NCI-H146 treated with DMSO at 0.1 percent for 48 hours (cell line): ENCODE measurements around the gene GABBR2.

ENCODE experiments used
- DNase-seq: peaks from one replicate; lab custom pipeline; 2025; ENCODE audit not compliant: unreplicated experiment; lab: John Stamatoyannopoulos, UW

Gene GABBR2

GRCh38 chr9:98551511-98552286, 157.0 kb downstream of the GABBR2 start:
- no peak for DNase-seq

DNA sequence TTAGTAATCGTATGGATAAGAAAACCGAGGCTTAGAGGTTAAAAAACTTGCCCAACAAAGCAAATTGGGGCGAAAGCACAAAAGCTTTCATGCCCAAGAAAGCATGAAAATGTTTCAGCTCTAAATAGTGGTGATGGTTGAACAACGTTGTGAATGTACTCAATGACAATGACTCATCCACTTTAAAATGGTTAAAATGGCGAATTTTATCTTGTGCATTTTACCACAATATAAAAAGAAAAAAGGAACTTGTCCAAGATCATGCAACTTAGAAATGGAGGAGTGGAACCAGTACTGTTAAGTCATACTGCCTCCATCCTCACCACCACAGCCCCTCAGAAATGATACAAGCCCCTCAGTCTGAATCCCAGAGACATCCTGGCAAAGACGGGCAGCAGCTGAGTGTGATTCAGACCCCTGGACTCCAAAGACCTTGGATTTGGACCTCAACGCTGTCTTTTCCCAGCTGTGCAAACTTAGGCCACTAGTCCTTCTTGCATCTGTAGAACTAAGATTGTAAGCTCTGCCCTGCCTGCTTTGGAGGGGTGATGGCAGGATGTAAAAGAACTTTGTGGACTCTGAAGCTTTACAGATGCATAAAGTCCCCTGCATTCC, 158.4 kb downstream of the GABBR2 start:
- no peak for DNase-seq

- DNase-seq: no peak
Measured at GRCh38 chr9:98549401-98549800, 159.3 kb downstream of the GABBR2 start.

- DNase-seq: no peak
Measured at GRCh38 chr9:98547606-98548005, 161.1 kb downstream of the GABBR2 start.

DNA sequence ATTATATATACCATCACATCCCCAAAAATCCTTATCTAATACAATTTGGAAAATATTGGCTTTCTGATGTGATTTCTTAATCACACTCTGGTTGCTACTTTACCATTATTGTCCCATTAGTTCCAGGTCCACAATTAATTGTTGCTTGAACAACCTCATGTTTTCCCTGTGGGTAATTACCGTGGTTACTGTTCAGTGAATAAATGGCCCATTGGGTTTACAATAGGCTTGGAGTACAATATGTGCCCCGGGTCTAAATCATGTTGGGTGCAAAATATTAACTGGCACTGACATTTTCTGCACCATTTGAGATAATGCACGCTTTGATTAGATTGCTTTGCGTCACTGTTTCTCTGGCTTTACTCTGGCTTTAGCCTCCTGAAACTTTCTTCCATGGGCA, 163.7 kb downstream of the GABBR2 start:
- no peak for DNase-seq

DNA sequence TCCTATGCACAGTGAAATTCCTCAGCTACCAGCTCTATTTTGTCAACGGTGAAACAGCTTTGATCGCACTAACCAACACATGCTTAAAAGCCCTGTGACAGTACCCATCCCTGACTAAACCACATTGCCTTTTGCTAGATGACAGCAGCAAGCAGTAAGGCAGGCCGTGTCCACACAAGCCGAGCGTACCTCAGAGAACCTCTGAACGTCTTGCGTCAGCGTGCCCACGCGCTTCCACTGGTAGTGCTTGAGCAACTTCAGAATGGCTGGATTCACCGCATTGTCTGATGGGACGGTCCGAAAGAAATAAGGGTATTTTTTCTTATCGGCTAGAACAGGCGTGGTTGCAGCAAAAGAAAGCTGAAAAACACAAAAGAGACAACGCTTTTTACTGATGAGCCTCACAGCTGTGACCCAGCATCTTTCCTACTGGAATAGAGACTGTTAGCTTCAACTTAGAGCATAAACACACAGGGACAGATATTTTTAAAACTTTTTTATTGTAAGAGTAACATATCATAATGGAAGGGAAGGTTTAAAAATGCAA, 167.0 kb downstream of the GABBR2 start:
- no peak for DNase-seq

- no peak for DNase-seq
Measured at GRCh38 chr9:98540476-98540875, 168.3 kb downstream of the GABBR2 start.

GRCh38 chr9:98539954-98540353, 168.8 kb downstream of the GABBR2 start:
- DNase-seq: no peak

- DNase-seq: no peak
Measured at GRCh38 chr9:98538626-98539031, 170.1 kb downstream of the GABBR2 start.

DNA sequence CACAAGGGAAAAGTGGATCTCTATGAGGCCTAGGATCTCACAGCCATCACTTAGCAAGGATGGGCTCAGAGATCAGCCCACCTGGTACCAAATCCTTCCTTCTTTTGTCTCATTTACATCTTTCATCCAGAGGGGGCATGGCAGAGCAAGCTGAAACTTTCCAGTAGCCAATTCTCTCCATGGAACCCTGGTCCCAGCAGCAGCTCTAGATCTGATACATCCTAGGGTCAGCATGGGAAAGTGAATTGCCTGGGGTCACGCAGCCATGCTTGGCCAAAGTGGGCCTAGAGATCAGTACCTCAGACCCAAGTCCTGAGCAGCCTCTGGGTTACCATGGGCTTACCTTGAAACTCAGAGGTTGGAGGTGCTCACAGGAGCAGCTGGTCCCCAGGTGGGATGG, 170.5 kb downstream of the GABBR2 start:
- DNase-seq: no peak

- DNase-seq: peak; percentile 4
Measured at GRCh38 chr9:98536542-98537173, 172.1 kb downstream of the GABBR2 start.

DNA sequence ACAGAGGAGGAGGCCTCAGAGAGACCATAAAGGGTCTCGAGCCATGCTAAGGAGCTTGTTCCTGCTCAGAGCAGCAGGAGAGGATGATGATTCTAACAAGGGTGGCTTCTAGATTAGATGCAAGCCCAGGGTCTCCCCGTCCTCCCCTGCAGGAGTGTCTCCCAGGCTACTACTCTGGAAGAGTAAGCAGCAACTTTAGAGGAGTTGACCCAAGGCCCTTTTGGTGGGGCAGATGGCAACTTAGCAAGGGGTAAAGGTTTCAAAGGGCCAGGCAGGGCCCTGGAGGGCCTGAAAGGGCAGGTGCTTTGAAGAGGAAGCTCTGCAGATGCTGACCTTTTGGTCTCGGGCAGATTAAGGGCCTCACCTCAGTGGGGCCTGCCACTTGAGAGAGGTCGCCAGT, 174.9 kb downstream of the GABBR2 start:
- no peak for DNase-seq

- no peak for DNase-seq
Measured at GRCh38 chr9:98533132-98533531, 175.6 kb downstream of the GABBR2 start.

- no peak for DNase-seq
Measured at GRCh38 chr9:98532574-98532973, 176.2 kb downstream of the GABBR2 start.

DNA sequence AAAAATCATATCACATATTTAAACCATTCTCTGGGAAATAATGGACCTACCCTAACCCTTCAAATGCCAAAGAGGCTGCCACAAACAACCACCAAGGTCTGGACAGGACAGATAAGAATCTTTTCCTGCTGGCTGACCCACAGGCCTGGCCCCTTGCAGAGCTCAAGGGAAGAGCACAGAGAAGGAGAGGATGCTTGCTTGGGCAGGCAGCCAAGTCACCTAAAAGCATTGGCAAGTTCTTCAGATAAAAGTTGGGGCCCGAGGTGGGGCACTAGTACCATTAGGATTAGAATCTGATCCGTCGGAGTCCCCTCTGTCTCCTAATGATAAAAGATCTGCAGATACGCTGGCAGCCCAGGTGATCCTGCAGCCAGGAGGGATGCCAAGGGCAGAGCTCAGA, 176.6 kb downstream of the GABBR2 start:
- no peak for DNase-seq

- DNase-seq: no peak
Measured at GRCh38 chr9:98530806-98531386, 177.8 kb downstream of the GABBR2 start.

GRCh38 chr9:98530275-98530674, 178.5 kb downstream of the GABBR2 start:
- no peak for DNase-seq

GRCh38 chr9:98529841-98530240, 178.9 kb downstream of the GABBR2 start:
- DNase-seq: no peak

DNA sequence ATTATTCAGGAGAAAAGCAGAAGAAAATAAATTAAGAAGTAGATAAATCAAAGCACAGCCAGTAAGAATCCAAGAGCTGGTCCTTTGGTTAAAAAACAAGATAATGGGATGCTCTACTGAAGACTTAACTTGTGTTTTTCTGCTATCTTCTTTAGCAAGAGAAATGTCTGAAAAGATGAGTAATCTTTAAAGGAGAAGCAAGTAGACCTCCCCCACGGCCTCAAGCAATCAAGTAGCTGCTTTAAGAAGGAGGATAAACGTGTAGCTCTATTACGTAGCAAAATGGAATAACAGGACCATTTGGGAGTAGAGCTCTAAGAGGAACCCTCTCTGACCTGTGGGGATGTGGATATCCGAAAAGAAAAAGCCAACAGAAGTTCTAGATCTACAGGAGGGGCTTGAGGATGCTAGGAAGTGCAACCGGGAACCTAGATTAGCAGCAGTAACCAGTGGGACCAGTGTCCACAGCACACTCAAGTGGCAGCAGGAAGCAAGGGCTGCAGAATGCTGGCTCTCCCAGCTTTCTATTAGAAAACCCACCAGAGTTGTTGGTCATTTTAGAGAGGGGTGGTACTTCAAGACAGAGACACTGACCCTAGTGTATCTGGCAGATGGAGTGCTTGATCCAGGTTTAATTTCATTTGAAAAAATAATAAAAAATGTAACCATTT, 185.4 kb downstream of the GABBR2 start:
- DNase-seq: no peak

- no peak for DNase-seq
Measured at GRCh38 chr9:98522487-98522886, 186.2 kb downstream of the GABBR2 start.

DNA sequence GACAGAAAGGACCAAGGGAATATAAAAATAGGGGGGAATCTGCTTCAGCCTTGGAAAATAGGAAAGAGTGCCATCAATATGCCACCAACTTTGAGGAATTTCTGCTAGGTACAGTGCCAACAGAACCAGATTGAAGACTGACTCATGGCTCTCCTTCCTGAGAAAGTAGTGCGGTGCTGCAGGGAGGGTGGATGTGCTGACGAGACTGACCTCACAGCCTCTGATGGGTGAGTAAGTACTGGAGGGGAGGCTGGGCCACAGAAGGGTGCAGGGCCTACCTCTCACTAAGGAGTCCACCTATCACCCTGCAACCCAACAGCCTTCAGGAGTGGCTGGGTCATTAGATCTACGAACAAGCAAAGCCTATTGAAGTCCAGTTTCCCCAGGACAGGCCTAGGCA, 187.6 kb downstream of the GABBR2 start:
- DNase-seq: no peak
